K562 (cell line): Measurements from ENCODE around the gene COPS6. TPM values are rescaled to one million over a fixed set of nuclear protein-coding genes. Genes with fewer than 3 reads are reported as not detected.

Experiments used
- BDP1 ChIP-seq: IDR thresholded peaks from 3 replicates; pipeline ENCODE4 v1.6.1; 2011; ENCODE audit not compliant: insufficient read length, insufficient read depth
- BRCA1 ChIP-seq, 2 experiments: fragments of 450-650 bp in 1 of 2; sonication (generic) in 1 of 2; formaldehyde crosslinking in 1 of 2; IDR thresholded peaks; 2 replicates each; pipeline versions ENCODE4 v1.5.0 to v1.6.1; 2017 to 2020; ENCODE audit warnings: mild to moderate bottlenecking in 1 of 2, missing genetic modification reagents in 1 of 2
- ELF4 ChIP-seq: fragments of 450-650 bp; formaldehyde crosslinking; IDR thresholded peaks from 2 replicates; pipeline ENCODE4 v1.4.0; 2022; ENCODE audit warnings: missing genetic modification characterization
- ETV5 ChIP-seq: sonication (generic); formaldehyde crosslinking; IDR thresholded peaks from 2 replicates; pipeline ENCODE4 v1.4.0; 2020; ENCODE audit warnings: low read depth, mild to moderate bottlenecking, missing genetic modification reagents
- FOXM1 ChIP-seq, 2 experiments: fragments of 450-650 bp in 1 of 2; sonication (generic) in 1 of 2; formaldehyde crosslinking in 1 of 2; IDR thresholded peaks; 2 replicates each; pipeline versions ENCODE4 v1.6.1 to v1.9.0; 2017 to 2022; ENCODE audit warnings: low read depth in 2 of 2, mild to moderate bottlenecking in 2 of 2, missing genetic modification reagents in 1 of 2, moderate library complexity in 1 of 2
- KAT7 ChIP-seq: sonication (generic); formaldehyde crosslinking; IDR thresholded peaks from 2 replicates; pipeline ENCODE4 v1.8.0; 2022; ENCODE audit warnings: missing genetic modification reagents, mild to moderate bottlenecking, borderline replicate concordance
- MCM5 ChIP-seq: fragments of 450-650 bp; IDR thresholded peaks from 2 replicates; pipeline ENCODE4 v1.6.1; 2016; ENCODE audit warnings: low read depth
- POLR2G ChIP-seq: fragments of 200-400 bp; formaldehyde crosslinking; IDR thresholded peaks from 2 replicates; pipeline ENCODE4 v1.6.1; 2017; ENCODE audit warnings: low read depth, mild to moderate bottlenecking, antibody characterized with exemption, low read length, moderate library complexity
- SOX6 ChIP-seq: fragments of 450-650 bp; IDR thresholded peaks from 2 replicates; pipeline ENCODE4 v1.6.1; 2014; ENCODE audit warnings: mild to moderate bottlenecking
- THAP12 ChIP-seq: fragments of 250-450 bp; sonication (Bioruptor Pico); IDR thresholded peaks from 2 replicates; pipeline ENCODE4 v1.9.0; 2021; ENCODE audit warnings: mild to moderate bottlenecking, inconsistent platforms
- TOE1 ChIP-seq, 2 experiments: fragments of 450-650 bp in 1 of 2; sonication (generic) in 1 of 2; formaldehyde crosslinking in 1 of 2; IDR thresholded peaks; 2 replicates each; pipeline versions ENCODE4 v1.7.1 to v1.8.0; 2016 to 2022; ENCODE audit warnings: borderline replicate concordance in 2 of 2, mild to moderate bottlenecking in 2 of 2, antibody characterized with exemption in 1 of 2, inconsistent platforms in 1 of 2, low read depth in 1 of 2, missing genetic modification reagents in 1 of 2, moderate library complexity in 1 of 2
- WHSC1 ChIP-seq: IDR thresholded peaks from one replicate; pipeline ENCODE4 v1.6.1; 2012; ENCODE audit warnings: low read length, control low read depth, inconsistent platforms
- XRCC5 ChIP-seq: fragments of 200-400 bp; formaldehyde crosslinking; IDR thresholded peaks from 2 replicates; pipeline ENCODE4 v1.6.1; 2017; ENCODE audit warnings: low read depth, mild to moderate bottlenecking, low read length
- ZBTB49 ChIP-seq: sonication (generic); formaldehyde crosslinking; IDR thresholded peaks from 2 replicates; pipeline ENCODE4 v1.8.0; 2022; ENCODE audit warnings: missing genetic modification reagents, mild to moderate bottlenecking, borderline replicate concordance
- ZNF146 ChIP-seq: IDR thresholded peaks from one replicate; pipeline ENCODE4 v1.6.1; 2018; ENCODE audit warnings: missing compliant biosample characterization; ENCODE audit not compliant: unreplicated experiment
- ZNF282 ChIP-seq: sonication (generic); formaldehyde crosslinking; IDR thresholded peaks from 2 replicates; pipeline ENCODE4 v1.8.1; 2023; ENCODE audit warnings: missing genetic modification reagents
- polyA plus RNA-seq, 8 experiments: library from polyadenylated mRNA; depleted of rRNA in 4 of 8; stranded (reverse) in 5 of 8; unstranded in 3 of 8; fragments of >200 nt; fragmentation: Nextera tagmentation in 2 of 8; fragmentation: Illumina TruSeq in 1 of 8; extraction: Ambion mirVana in 2 of 8; extraction: Trizol in 1 of 8; gene quantifications; 2 replicates each; pipeline versions ENCODE4 v1.2.1 to v1.2.3, GENCODE V29; 2011 to 2014; ENCODE audit warnings: inconsistent platforms in 1 of 8, missing spikeins in 1 of 8
- total RNA-seq, 7 experiments: library from RNA; depleted of rRNA in 6 of 7; stranded (reverse); fragments of >200 nt in 6 of 7; fragmentation: Illumina TruSeq in 2 of 7; extraction: Trizol in 2 of 7; gene quantifications; 2 replicates each; pipeline versions ENCODE4 v1.2.1 to v1.2.3, GENCODE V29; 2011 to 2021; ENCODE audit warnings: low replicate concordance in 1 of 7
- TF ChIP-seq, protein P1 (sequence below): conservative IDR thresholded peaks from 2 replicates; pipeline ENCODE4 v1.6.1; 2011; ENCODE audit warnings: low read depth, mild to moderate bottlenecking, low read length; ENCODE audit not compliant: control insufficient read depth
- TF ChIP-seq, protein P2 (sequence below): sonication (generic); formaldehyde crosslinking; IDR thresholded peaks from 2 replicates; pipeline ENCODE4 v1.8.0; 2022; ENCODE audit warnings: mild to moderate bottlenecking, missing genetic modification reagents, borderline replicate concordance

Gene COPS6
- total and polyA plus RNA-seq, 9 of the 15 experiments (the other 6 are each of a cell fraction or from before 2014, with no cell fraction given), result 63.0 to 331 (median 168) TPM

- 0 out of 2 replicates have a peak, but pooled peaks have one; percentile 6 for TF ChIP-seq THAP12 (CRISPR knock-in tag)
- no peak for TF ChIP-seq ETV5 (CRISPR knock-in tag)
- TF ChIP-seq ZBTB49 (CRISPR knock-in tag), result no peak
- TF ChIP-seq KAT7 (CRISPR knock-in tag), result peak; percentile 88
- TF ChIP-seq, protein P1, sequence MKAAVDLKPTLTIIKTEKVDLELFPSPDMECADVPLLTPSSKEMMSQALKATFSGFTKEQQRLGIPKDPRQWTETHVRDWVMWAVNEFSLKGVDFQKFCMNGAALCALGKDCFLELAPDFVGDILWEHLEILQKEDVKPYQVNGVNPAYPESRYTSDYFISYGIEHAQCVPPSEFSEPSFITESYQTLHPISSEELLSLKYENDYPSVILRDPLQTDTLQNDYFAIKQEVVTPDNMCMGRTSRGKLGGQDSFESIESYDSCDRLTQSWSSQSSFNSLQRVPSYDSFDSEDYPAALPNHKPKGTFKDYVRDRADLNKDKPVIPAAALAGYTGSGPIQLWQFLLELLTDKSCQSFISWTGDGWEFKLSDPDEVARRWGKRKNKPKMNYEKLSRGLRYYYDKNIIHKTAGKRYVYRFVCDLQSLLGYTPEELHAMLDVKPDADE, result no peak
- no peak for TF ChIP-seq FOXM1 (IDR thresholded peaks at IDR 0.05; ENCODE audit: low read depth)
- TF ChIP-seq FOXM1 (CRISPR knock-in tag; IDR thresholded peaks at IDR 0.05; ENCODE audit: low read depth), result no peak
- no peak for TF ChIP-seq ZNF146 (CRISPR knock-in tag)
- 0 out of 2 replicates have a peak, but pooled peaks have one; percentile 1 for TF ChIP-seq SOX6
- TF ChIP-seq XRCC5, result no peak
- TF ChIP-seq ZNF282 (CRISPR knock-in tag), result no peak
- 0 out of 2 replicates have a peak, but pooled peaks have one; percentile 31 for TF ChIP-seq POLR2G
- TF ChIP-seq BDP1, result no peak
- no peak for TF ChIP-seq MCM5
- TF ChIP-seq, protein P2, sequence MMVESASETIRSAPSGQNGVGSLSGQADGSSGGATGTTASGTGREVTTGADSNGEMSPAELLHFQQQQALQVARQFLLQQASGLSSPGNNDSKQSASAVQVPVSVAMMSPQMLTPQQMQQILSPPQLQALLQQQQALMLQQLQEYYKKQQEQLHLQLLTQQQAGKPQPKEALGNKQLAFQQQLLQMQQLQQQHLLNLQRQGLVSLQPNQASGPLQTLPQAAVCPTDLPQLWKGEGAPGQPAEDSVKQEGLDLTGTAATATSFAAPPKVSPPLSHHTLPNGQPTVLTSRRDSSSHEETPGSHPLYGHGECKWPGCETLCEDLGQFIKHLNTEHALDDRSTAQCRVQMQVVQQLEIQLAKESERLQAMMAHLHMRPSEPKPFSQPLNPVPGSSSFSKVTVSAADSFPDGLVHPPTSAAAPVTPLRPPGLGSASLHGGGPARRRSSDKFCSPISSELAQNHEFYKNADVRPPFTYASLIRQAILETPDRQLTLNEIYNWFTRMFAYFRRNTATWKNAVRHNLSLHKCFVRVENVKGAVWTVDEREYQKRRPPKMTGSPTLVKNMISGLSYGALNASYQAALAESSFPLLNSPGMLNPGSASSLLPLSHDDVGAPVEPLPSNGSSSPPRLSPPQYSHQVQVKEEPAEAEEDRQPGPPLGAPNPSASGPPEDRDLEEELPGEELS (CRISPR knock-in tag), result no peak
- no peak for TF ChIP-seq WHSC1
- TF ChIP-seq TOE1 (IDR thresholded peaks at IDR 0.05; ENCODE audit: borderline replicate concordance), result no peak
- no peak for TF ChIP-seq TOE1 (CRISPR knock-in tag; IDR thresholded peaks at IDR 0.05; ENCODE audit: borderline replicate concordance, low read depth)
- no peak for TF ChIP-seq BRCA1 (IDR thresholded peaks at IDR 0.05)
- TF ChIP-seq BRCA1 (CRISPR knock-in tag; IDR thresholded peaks at IDR 0.05), result 0 out of 2 replicates have a peak, but pooled peaks have one; percentile 32
- TF ChIP-seq ELF4 (CRISPR knock-in tag), result no peak
These were observed 39.3 kb downstream of the COPS6 start (continued) for GRCh38 chr7:100127866-100128636.
